ENCODE measurements around the gene DESI1. TPM values are rescaled to one million over a fixed set of nuclear protein-coding genes. Genes with fewer than 3 reads are reported as not detected.

Gene DESI1
- total RNA-seq, 1 donor from 2014 or later, result 34.5 TPM

DNA sequence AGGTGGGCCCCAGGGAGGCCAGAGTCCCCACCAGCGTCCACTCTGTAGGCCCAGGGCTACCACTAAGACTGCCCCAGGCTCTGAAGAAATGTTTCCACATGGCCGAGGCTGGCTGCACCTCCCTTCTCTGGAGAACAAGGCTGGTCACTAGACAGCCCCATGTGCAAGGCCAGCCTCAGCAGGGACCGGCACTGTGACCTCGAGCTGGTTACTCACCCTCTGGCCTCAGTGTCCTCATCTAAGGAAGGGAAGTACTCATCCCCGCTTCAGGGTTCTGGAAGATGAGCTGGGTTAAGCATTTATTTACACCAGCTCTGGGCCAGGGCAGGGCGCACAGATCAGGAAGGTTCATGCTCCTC lies 40.9 kb downstream of the DESI1 start:
- TF ChIP-seq, protein P1, sequence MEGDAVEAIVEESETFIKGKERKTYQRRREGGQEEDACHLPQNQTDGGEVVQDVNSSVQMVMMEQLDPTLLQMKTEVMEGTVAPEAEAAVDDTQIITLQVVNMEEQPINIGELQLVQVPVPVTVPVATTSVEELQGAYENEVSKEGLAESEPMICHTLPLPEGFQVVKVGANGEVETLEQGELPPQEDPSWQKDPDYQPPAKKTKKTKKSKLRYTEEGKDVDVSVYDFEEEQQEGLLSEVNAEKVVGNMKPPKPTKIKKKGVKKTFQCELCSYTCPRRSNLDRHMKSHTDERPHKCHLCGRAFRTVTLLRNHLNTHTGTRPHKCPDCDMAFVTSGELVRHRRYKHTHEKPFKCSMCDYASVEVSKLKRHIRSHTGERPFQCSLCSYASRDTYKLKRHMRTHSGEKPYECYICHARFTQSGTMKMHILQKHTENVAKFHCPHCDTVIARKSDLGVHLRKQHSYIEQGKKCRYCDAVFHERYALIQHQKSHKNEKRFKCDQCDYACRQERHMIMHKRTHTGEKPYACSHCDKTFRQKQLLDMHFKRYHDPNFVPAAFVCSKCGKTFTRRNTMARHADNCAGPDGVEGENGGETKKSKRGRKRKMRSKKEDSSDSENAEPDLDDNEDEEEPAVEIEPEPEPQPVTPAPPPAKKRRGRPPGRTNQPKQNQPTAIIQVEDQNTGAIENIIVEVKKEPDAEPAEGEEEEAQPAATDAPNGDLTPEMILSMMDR (IDR thresholded peaks at IDR 0.05; ENCODE audit: partially characterized antibody, unreplicated experiment), result no peak
- H3K27me3 Mint-ChIP-seq (ENCODE audit: unreplicated experiment), result peaks cover 7% of the 10 kb centered on the region
- no peak for DNase-seq
- H3K9me3 Mint-ChIP-seq (ENCODE audit: unreplicated experiment), result peaks cover 2% of the 10 kb centered on the region
- H3K4me3 Mint-ChIP-seq (ENCODE audit: unreplicated experiment), result no peak overlapping the region
- peaks cover 5% of the 10 kb centered on the region for H3K4me1 Mint-ChIP-seq (ENCODE audit: low read depth, unreplicated experiment)
- no peak overlapping the region for H3K27ac Mint-ChIP-seq (ENCODE audit: unreplicated experiment)
- no peaks in the 10 kb centered on the region for H3K36me3 Mint-ChIP-seq (ENCODE audit: unreplicated experiment)

DNA sequence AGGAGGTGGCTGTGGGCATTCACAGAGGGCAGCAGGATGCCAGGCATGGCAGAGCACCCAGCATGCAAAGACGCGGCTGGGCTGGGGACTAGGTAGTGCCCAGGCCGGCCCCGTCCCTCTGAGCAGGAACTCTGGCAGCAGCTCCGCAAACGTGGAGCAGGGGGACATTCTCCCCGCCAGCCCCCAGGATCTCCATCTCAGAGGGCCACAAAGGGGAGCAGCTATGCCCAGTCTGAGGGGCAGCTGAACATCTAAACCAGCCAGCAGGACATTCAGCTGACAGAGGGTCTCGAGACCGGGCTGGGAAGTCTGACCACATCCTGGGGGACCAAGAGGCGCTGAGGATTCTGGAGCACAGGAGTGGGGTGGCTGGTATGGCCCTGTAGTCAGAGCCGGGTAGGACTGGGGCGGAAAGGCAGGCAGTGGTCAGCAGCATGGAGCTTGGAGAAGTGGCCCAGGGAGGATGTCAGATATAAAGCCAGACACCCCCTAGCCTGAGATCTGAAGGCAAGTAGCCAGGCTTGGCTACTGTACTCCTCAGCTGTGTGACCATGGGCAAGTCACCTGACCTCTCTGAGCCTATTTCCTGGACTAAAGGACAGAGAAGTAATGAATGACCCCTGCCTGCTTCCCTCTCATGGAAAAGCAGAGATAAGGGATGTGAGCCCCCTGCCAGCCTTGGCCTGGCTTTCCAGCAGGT lies 41.4 kb downstream of the DESI1 start:
- Mint-ChIP-seq H3K27ac (ENCODE audit: unreplicated experiment) (no peak overlapping the region), H3K4me1 (ENCODE audit: low read depth, unreplicated experiment) (peaks cover 5% of the 10 kb centered on the region), H3K27me3 (ENCODE audit: unreplicated experiment) (peaks cover 7% of the 10 kb centered on the region), H3K36me3 (ENCODE audit: unreplicated experiment) (no peaks in the 10 kb centered on the region), H3K9me3 (ENCODE audit: unreplicated experiment) (peaks cover 2% of the 10 kb centered on the region), H3K4me3 (ENCODE audit: unreplicated experiment) (no peak overlapping the region)
- TF ChIP-seq, protein P1 (IDR thresholded peaks at IDR 0.05; ENCODE audit: partially characterized antibody, unreplicated experiment), result no peak
- no peak for DNase-seq

DNA sequence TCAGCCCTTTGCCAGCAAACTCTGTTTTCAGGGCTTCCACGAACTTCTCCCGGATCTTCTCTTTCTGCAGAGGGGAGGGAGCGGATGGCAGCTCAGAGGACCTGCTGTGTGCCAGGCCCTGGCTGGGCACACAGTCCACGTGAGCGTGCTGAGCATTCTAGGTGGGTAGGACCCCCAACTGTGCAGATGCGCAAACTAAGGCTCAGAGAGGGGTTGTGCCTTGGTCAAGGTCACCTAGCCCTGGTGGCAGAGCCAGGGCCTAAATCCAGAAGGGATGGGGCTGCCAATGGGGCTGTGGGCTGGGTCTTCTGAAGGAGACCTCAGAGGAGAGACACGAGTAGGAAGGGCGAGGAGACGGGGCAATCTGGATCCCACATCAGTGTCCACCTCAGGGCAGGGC lies 42.0 kb downstream of the DESI1 start:
- peaks cover 5% of the 10 kb centered on the region for H3K4me1 Mint-ChIP-seq (ENCODE audit: low read depth, unreplicated experiment)
- H3K9me3 Mint-ChIP-seq (ENCODE audit: unreplicated experiment), result no peaks in the 10 kb centered on the region
- no peak overlapping the region for H3K27ac Mint-ChIP-seq (ENCODE audit: unreplicated experiment)
- TF ChIP-seq, protein P1 (IDR thresholded peaks at IDR 0.05; ENCODE audit: partially characterized antibody, unreplicated experiment), result no peak
- DNase-seq, result no peak
- H3K4me3 Mint-ChIP-seq (ENCODE audit: unreplicated experiment), result no peak overlapping the region
- no peaks in the 10 kb centered on the region for H3K36me3 Mint-ChIP-seq (ENCODE audit: unreplicated experiment)
- peaks cover 7% of the 10 kb centered on the region for H3K27me3 Mint-ChIP-seq (ENCODE audit: unreplicated experiment)

DNA sequence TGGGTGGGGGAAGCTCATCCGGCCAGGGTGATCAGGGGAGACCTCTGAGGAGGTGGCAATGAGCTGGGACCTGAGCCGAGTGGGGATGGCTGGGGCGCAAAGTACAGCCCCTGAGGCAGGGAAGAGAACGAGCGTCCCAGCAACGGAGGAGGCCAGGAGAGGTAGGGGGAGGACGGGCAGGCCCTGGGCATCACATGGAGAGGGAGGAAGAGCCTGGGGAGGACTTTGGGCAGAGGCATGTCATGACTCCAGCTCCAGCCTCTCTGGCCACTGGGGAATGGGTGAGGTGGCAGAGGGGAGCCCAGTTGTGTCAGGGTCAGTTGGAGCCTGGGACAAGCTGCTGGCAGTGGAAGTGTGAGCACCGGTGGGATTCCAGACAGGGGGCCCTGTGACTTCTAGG lies 42.7 kb downstream of the DESI1 start:
- H3K36me3 Mint-ChIP-seq (ENCODE audit: unreplicated experiment), result no peaks in the 10 kb centered on the region
- TF ChIP-seq, protein P1 (IDR thresholded peaks at IDR 0.05; ENCODE audit: partially characterized antibody, unreplicated experiment), result no peak

DNA sequence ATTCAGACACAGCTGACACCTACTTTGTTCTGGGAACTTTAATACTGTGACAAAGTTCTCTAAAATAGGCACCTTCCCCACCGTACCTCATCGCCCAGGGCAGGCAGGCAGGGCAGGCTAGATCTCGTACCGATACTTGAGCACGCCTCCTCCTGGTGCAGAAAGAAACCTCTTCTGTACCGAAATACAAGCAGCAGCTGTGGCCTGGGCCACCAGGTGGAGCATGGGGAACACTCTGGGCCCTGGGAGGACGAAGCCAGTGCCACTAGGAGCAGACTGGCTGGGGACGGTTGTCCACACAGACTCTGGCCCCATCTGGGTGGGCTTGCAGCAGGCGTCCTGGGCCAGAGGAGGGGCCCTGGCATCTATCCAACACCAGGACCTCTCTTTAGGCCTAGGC lies 44.0 kb downstream of the DESI1 start:
- H3K27ac Mint-ChIP-seq (ENCODE audit: unreplicated experiment), result peak overlapping the region; percentile 48
- peaks cover 4% of the 10 kb centered on the region for H3K9me3 Mint-ChIP-seq (ENCODE audit: unreplicated experiment)
- H3K4me1 Mint-ChIP-seq (ENCODE audit: low read depth, unreplicated experiment), result peaks cover 5% of the 10 kb centered on the region
- H3K36me3 Mint-ChIP-seq (ENCODE audit: unreplicated experiment), result no peaks in the 10 kb centered on the region
- no peak overlapping the region for H3K4me3 Mint-ChIP-seq (ENCODE audit: unreplicated experiment)
- peaks cover 4% of the 10 kb centered on the region for H3K27me3 Mint-ChIP-seq (ENCODE audit: unreplicated experiment)
- TF ChIP-seq, protein P1 (IDR thresholded peaks at IDR 0.05; ENCODE audit: partially characterized antibody, unreplicated experiment), result peak; percentile 39
- DNase-seq, result peak; percentile 71

More for the DNA sequence above, 42.7 kb downstream of the DESI1 start:
- Mint-ChIP-seq H3K27ac (ENCODE audit: unreplicated experiment) (no peak overlapping the region), H3K27me3 (ENCODE audit: unreplicated experiment) (peaks cover 5% of the 10 kb centered on the region), H3K9me3 (ENCODE audit: unreplicated experiment) (no peaks in the 10 kb centered on the region), H3K4me3 (ENCODE audit: unreplicated experiment) (no peak overlapping the region), H3K4me1 (ENCODE audit: low read depth, unreplicated experiment) (peaks cover 5% of the 10 kb centered on the region)
- no peak for DNase-seq
